NT2/D1 (cell line): ENCODE measurements around the gene SRY.

Experiments used
- SUZ12 ChIP-seq: IDR thresholded peaks from 2 replicates; pipeline ENCODE4 v1.6.1; 2011; ENCODE audit not compliant: insufficient read length, insufficient read depth; ENCODE audit errors: extremely low read depth
- YY1 ChIP-seq: IDR thresholded peaks from 2 replicates; pipeline ENCODE4 v1.6.1; 2011; ENCODE audit not compliant: insufficient read length, insufficient read depth
- ZNF274 ChIP-seq: IDR thresholded peaks from 2 replicates; pipeline ENCODE4 v1.6.1; 2011; ENCODE audit warnings: mild to moderate bottlenecking, low read depth, low read length

GRCh38 chrY:2796977-2797523, 9.6 kb upstream of the SRY start:
- TF ChIP-seq ZNF274: no peak
- no peak for TF ChIP-seq YY1
- TF ChIP-seq SUZ12: no peak
